AG04450 (cell line): Measurements from ENCODE around the gene MYO5B. TPM values are rescaled to one million over a fixed set of nuclear protein-coding genes. Genes with fewer than 3 reads are reported as not detected.

Experiments
- CTCF ChIA-PET: fragments of 300-600, 350-600 bp; formaldehyde crosslinking; extraction: SDS; loops from one replicate; lab custom pipeline; 2022; ENCODE audit warnings: antibody characterized with exemption, inconsistent platforms; lab: Charles Lee
- POLR2A ChIA-PET: fragments of 350-600 bp; formaldehyde crosslinking; extraction: SDS; loops from one replicate; lab custom pipeline; 2021; ENCODE audit warnings: antibody characterized with exemption, inconsistent platforms; lab: Yijun Ruan, JAX
- DNase-seq: peaks from one replicate; pipeline ENCODE4 v3.0.0-alpha.2; 2011; ENCODE audit warnings: low read depth, low spot score
- H3K27ac ChIP-seq: one replicate; pipeline ENCODE4 v1.5.1; 2012; ENCODE audit warnings: low read depth, low read length, control low read depth
- H3K27me3 ChIP-seq: one replicate; pipeline ENCODE4 v1.6.0; 2012; ENCODE audit warnings: low read length; ENCODE audit not compliant: control insufficient read depth, insufficient read depth
- H3K4me3 ChIP-seq: 2 replicates; pipeline ENCODE4 v1.5.1; 2011; ENCODE audit warnings: mild to moderate bottlenecking, low read depth, low read length, control low read depth
- H3K9me3 ChIP-seq: 2 replicates; pipeline ENCODE4 v1.5.1; 2012; ENCODE audit warnings: low read length; ENCODE audit not compliant: control insufficient read depth, insufficient read depth
- CTCF ChIP-seq: IDR thresholded peaks from 2 replicates; pipeline ENCODE4 v1.5.1; 2011; ENCODE audit warnings: low read depth, low read length, control low read depth, inconsistent platforms
- polyA plus RNA-seq: library from polyadenylated mRNA; depleted of rRNA; stranded (reverse); fragments of >200 nt; gene quantifications from 2 replicates; pipeline ENCODE4 v1.2.3, GENCODE V29; 2011

The MYO5B gene
- polyA plus RNA-seq, 1 experiment = 0.32 TPM

GRCh38 chr18:49966090-49966489 is 228.9 kb downstream of the MYO5B start:
- H3K9me3 ChIP-seq = no peaks in the 10 kb centered on the region
- H3K27me3 ChIP-seq = peaks cover 3% of the 10 kb centered on the region
- no peak overlapping the region for H3K27ac ChIP-seq
- ChIA-PET CTCF (no interaction called here), POLR2A (no interaction called here)
- no peak for TF ChIP-seq CTCF
- no peak for DNase-seq
- H3K4me3 ChIP-seq = no peak overlapping the region

GRCh38 chr18:49963217-49963616 is 231.7 kb downstream of the MYO5B start:
- H3K9me3 ChIP-seq = no peaks in the 10 kb centered on the region
- no peak overlapping the region for H3K4me3 ChIP-seq
- POLR2A ChIA-PET = no interaction called here
- no peak overlapping the region for H3K27ac ChIP-seq
- CTCF ChIA-PET = no interaction called here
- DNase-seq = no peak
- no peak for TF ChIP-seq CTCF
- H3K27me3 ChIP-seq = no peaks in the 10 kb centered on the region

- no peak for TF ChIP-seq CTCF
Observed at GRCh38 chr18:49961271-49961670, 233.7 kb downstream of the MYO5B start.

GRCh38 chr18:49960376-49960775 is 234.6 kb downstream of the MYO5B start:
- H3K27me3 ChIP-seq = no peaks in the 10 kb centered on the region
- ChIA-PET CTCF (no interaction called here), POLR2A (no interaction called here)
- H3K9me3 ChIP-seq = no peaks in the 10 kb centered on the region
- H3K27ac ChIP-seq = no peak overlapping the region
- no peak for TF ChIP-seq CTCF
- DNase-seq = no peak
- no peak overlapping the region for H3K4me3 ChIP-seq

More at GRCh38 chr18:49961271-49961670, 233.7 kb downstream of the MYO5B start:
- no peak overlapping the region for H3K27ac ChIP-seq
- ChIA-PET POLR2A (no interaction called here), CTCF (no interaction called here)
- no peaks in the 10 kb centered on the region for H3K27me3 ChIP-seq
- no peak overlapping the region for H3K4me3 ChIP-seq
- no peak for DNase-seq
- no peaks in the 10 kb centered on the region for H3K9me3 ChIP-seq

GRCh38 chr18:49959176-49959575 is 235.8 kb downstream of the MYO5B start:
- no peak for TF ChIP-seq CTCF
- Histone ChIP-seq H3K27ac (no peak overlapping the region), H3K4me3 (no peak overlapping the region), H3K27me3 (no peaks in the 10 kb centered on the region), H3K9me3 (no peaks in the 10 kb centered on the region)
- POLR2A ChIA-PET = no interaction called here
- no peak for DNase-seq
- CTCF ChIA-PET = no interaction called here
